ENCODE results near the gene EXOSC2.

- TF ChIP-seq CTCF (IDR thresholded peaks at IDR 0.05; ENCODE audit: low read depth, low read length) (no peak), EZH2phosphoT487 (IDR thresholded peaks at IDR 0.05; ENCODE audit: low read depth) (no peak)
These were observed 26.5 kb upstream of the EXOSC2 start for GRCh38 chr9:130667120-130667435.
